Brain microvascular endothelial cell (primary cell): ENCODE measurements around the gene ZFP1.

Experiments used
- DNase-seq: peaks from one replicate; pipeline ENCODE4 v3.0.0-alpha.2; 2020
- H3K27ac ChIP-seq: fragments of 250-450 bp; sonication (Bioruptor Pico); 2 replicates; pipeline ENCODE4 v1.5.1; 2020; ENCODE audit warnings: mild to moderate bottlenecking, moderate library complexity
- H3K27me3 ChIP-seq: fragments of 250-450 bp; sonication (Bioruptor Pico); replicated peaks from 2 replicates; pipeline ENCODE4 v1.5.1; 2020; ENCODE audit warnings: mild to moderate bottlenecking
- H3K36me3 ChIP-seq: fragments of 250-450 bp; sonication (Bioruptor Pico); replicated peaks from 2 replicates; pipeline ENCODE4 v1.5.1; 2020; ENCODE audit warnings: mild to moderate bottlenecking
- H3K4me3 ChIP-seq: 2 replicates; pipeline ENCODE4 v1.5.1; 2011; ENCODE audit warnings: low read depth, mild to moderate bottlenecking, control low read depth, low read length, moderate library complexity
- CTCF ChIP-seq: IDR thresholded peaks from 2 replicates; pipeline ENCODE4 v1.5.1; 2011; ENCODE audit warnings: low read depth, mild to moderate bottlenecking, moderate library complexity, low read length, control low read depth, inconsistent platforms; ENCODE audit errors: missing control alignments
- in situ Hi-C: cut with HindIII; loops from 2 replicates; pipeline ENCODE4 v1.10.0; 2017; ENCODE audit warnings: low sequenced_read_pairs, low pct_ligation_motif_present

ZFP1 gene

GRCh38 chr16:75102595-75102994 lies 45.7 kb upstream of the ZFP1 start:
- in situ Hi-C loops: no loop called here
- no peak for TF ChIP-seq CTCF
- DNase-seq: no peak
- H3K4me3 ChIP-seq: no peak overlapping the region
- H3K36me3 ChIP-seq: no peaks in the 10 kb centered on the region
- no peak overlapping the region for H3K27ac ChIP-seq
- no peaks in the 10 kb centered on the region for H3K27me3 ChIP-seq

- in situ Hi-C loops: no loop called here
- no peak overlapping the region for H3K4me3 ChIP-seq
- TF ChIP-seq CTCF: no peak
- no peak overlapping the region for H3K27ac ChIP-seq
- H3K36me3 ChIP-seq: no peaks in the 10 kb centered on the region
- no peaks in the 10 kb centered on the region for H3K27me3 ChIP-seq
- DNase-seq: no peak
Observed at GRCh38 chr16:75103994-75104393, 44.3 kb upstream of the ZFP1 start.

DNA sequence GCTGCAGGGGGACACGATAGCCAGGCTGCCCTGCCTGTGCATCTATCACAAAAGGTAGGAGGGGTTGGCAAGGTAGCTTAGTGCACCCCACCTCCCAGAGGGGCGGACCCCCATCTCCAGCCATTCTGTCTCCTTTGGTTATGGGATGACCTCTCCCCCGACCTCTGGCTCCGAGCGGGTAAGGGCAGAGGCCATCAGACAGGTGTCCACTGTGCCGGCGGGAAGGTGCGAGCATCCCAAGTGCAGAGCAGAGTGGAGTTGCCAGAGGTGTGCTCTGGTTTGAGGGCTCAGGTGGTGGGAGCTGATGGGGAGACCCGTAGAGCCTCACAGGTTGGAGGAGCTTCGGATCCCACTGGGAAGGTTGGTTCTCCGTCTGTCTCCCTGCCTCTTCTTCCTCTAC lies 43.5 kb upstream of the ZFP1 start:
- H3K36me3 ChIP-seq: no peaks in the 10 kb centered on the region
- H3K4me3 ChIP-seq: no peak overlapping the region
- no peaks in the 10 kb centered on the region for H3K27me3 ChIP-seq
- no peak for TF ChIP-seq CTCF
- in situ Hi-C loops: no loop called here
- no peak for DNase-seq
- no peak overlapping the region for H3K27ac ChIP-seq

DNA sequence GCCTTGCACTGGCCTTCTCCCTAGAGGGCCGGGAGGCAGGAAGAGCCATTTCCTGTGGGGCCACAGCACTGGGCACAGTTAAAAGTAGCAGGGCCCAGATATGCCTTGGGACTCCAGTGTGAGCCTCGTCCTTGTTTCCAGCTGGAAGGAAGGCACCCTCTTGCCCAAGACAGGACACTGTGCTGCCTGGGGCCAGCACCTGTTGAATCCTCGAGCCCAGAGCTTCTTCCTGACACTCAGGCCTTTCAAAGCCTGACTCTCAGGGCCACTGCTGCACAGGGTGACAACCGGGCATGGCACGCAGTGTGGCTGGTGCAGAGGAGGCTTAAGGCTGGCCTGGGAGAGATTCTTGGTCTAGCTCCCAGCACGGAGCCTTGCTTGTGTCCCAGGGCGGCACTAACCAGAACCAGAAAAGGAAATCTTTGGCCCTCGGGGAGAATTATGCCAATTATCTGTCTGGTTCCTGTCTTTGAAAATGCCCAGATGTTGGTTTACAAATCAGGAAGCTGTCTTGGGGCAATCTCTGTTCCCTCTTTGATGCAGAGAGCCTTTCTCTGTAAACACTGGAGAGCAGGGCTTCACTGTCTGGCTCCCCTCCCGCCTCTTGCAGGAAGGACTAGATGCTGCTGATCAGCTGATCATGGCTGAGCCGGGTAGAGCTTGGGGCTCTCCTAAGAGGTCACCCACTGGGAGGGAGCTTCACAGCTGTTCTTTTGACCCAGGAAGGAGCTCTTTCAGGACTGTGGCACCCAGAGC lies 42.8 kb upstream of the ZFP1 start:
- no peak for TF ChIP-seq CTCF
- H3K27me3 ChIP-seq: no peaks in the 10 kb centered on the region
- H3K36me3 ChIP-seq: no peaks in the 10 kb centered on the region
- no peak for DNase-seq
- in situ Hi-C loops: no loop called here
- H3K27ac ChIP-seq: no peak overlapping the region
- H3K4me3 ChIP-seq: no peak overlapping the region

- H3K36me3 ChIP-seq: no peaks in the 10 kb centered on the region
- in situ Hi-C loops: no loop called here
- DNase-seq: no peak
- H3K27me3 ChIP-seq: no peaks in the 10 kb centered on the region
- no peak overlapping the region for H3K27ac ChIP-seq
- no peak overlapping the region for H3K4me3 ChIP-seq
- TF ChIP-seq CTCF: no peak
Observed at GRCh38 chr16:75106351-75107274, 41.7 kb upstream of the ZFP1 start.
